HTERT RPE-1 (cell line): ENCODE measurements around the gene CRAT.

Source experiments
- in situ Hi-C: fragments of 300-500 bp; cut with MboI; formaldehyde crosslinking; loops from 4 replicates; pipeline ENCODE4 v1.14.3; 2020; ENCODE audit warnings: low sequenced_read_pairs

Gene CRAT

GRCh38 chr9:129110740-129111527, at the start of gene CRAT, which contains the start of gene PTPA:
TSS of gene CRAT (minus strand) at chr9:129110793. CDS start at chr9:129110509, 284 bp downstream.
TSS of gene PTPA (plus strand) at chr9:129111415. CDS start at chr9:129111601, 186 bp downstream.
- in situ Hi-C loops, result no loop called here

GRCh38 chr9:129156163-129156562, 45.6 kb upstream of the CRAT start:
- in situ Hi-C loops, result no loop called here

GRCh38 chr9:129154866-129155477, 44.4 kb upstream of the CRAT start:
- in situ Hi-C loops, result no loop called here

- in situ Hi-C loops, result no loop called here
These were observed 40.9 kb upstream of the CRAT start for GRCh38 chr9:129151469-129151868.

- in situ Hi-C loops, result no loop called here
These were observed 40.1 kb upstream of the CRAT start for GRCh38 chr9:129150672-129151211.

- in situ Hi-C loops, result no loop called here
These were observed 39.5 kb upstream of the CRAT start for GRCh38 chr9:129150122-129150521.

- in situ Hi-C loops, result loop anchor here (25.0 kb wide), 1 partner anchor 463 kb away; the partner anchor contains the start of gene C9orf50
These were observed 38.8 kb upstream of the CRAT start for GRCh38 chr9:129149442-129149841.

- in situ Hi-C loops, result loop anchor here (25.0 kb wide), 1 partner anchor 464 kb away; the partner anchor contains the start of gene C9orf50
These were observed 38.0 kb upstream of the CRAT start for GRCh38 chr9:129148463-129149204.

- in situ Hi-C loops, result loop anchor here (25.0 kb wide), 1 partner anchor 466 kb away; the partner anchor contains the start of gene C9orf50
These were observed 35.9 kb upstream of the CRAT start for GRCh38 chr9:129146441-129146941.

GRCh38 chr9:129145841-129146292, 35.3 kb upstream of the CRAT start:
- in situ Hi-C loops, result loop anchor here (25.0 kb wide), 1 partner anchor 466 kb away; the partner anchor contains the start of gene C9orf50

GRCh38 chr9:129145316-129145715, 34.7 kb upstream of the CRAT start:
- in situ Hi-C loops, result loop anchor here (25.0 kb wide), 1 partner anchor 467 kb away; the partner anchor contains the start of gene C9orf50

GRCh38 chr9:129143031-129143927, 32.7 kb upstream of the CRAT start:
- in situ Hi-C loops, result loop anchor here (25.0 kb wide), 1 partner anchor 469 kb away; the partner anchor contains the start of gene C9orf50

- in situ Hi-C loops, result loop anchor here (25.0 kb wide), 1 partner anchor 470 kb away; the partner anchor contains the start of gene C9orf50
These were observed 31.7 kb upstream of the CRAT start for GRCh38 chr9:129142138-129142935.

GRCh38 chr9:129141066-129142041, 30.8 kb upstream of the CRAT start:
- in situ Hi-C loops, result loop anchor here (25.0 kb wide), 1 partner anchor 471 kb away; the partner anchor contains the start of gene C9orf50

- in situ Hi-C loops, result loop anchor here (25.0 kb wide), 1 partner anchor 472 kb away; the partner anchor contains the start of gene C9orf50
These were observed 29.9 kb upstream of the CRAT start for GRCh38 chr9:129140397-129141065.

GRCh38 chr9:129139993-129140396, 29.4 kb upstream of the CRAT start:
- in situ Hi-C loops, result loop anchor here (25.0 kb wide), 1 partner anchor 472 kb away; the partner anchor contains the start of gene C9orf50
